Ovary (tissue), 3 donors: Measurements from ENCODE around the gene ZNF280D.

Experiments used
- CTCF ChIP-seq, 3 donors: fragments of 450-650 bp in 2 of 3; fragments of 200-600 bp in 1 of 3; IDR thresholded peaks; one replicate each; pipeline versions ENCODE4 v1.5.1 to v1.8.0; 2016 to 2022; ENCODE audit warnings: antibody characterized with exemption in 3 of 3, mild to moderate bottlenecking in 1 of 3
- EP300 ChIP-seq: sonication (generic); formaldehyde crosslinking; IDR thresholded peaks from one replicate; pipeline ENCODE4 v1.6.1; 2017; ENCODE audit warnings: antibody characterized with exemption
- POLR2A ChIP-seq: fragments of 450-650 bp; IDR thresholded peaks from one replicate; pipeline ENCODE4 v1.6.1; 2017; ENCODE audit warnings: antibody characterized with exemption, mild to moderate bottlenecking, moderate library complexity
- donor health status: DM: no; HTN: no; CAD: no.

GRCh38 chr15:56619887-56620286 lies 113.4 kb downstream of the ZNF280D start:
- TF ChIP-seq CTCF (IDR thresholded peaks at IDR 0.05) (no peak), POLR2A (no peak), EP300 (no peak)
